Skeletal muscle satellite cell (primary cell): ENCODE measurements around the gene TMEM63A.

Source experiments
- H3K27me3 ChIP-seq: 2 replicates; pipeline ENCODE4 v1.7.0; 2013; ENCODE audit warnings: low read length; ENCODE audit not compliant: control insufficient read depth, insufficient read depth
- H3K36me3 ChIP-seq: 2 replicates; pipeline ENCODE4 v1.7.0; 2013; ENCODE audit warnings: mild to moderate bottlenecking, control low read depth, low read length; ENCODE audit not compliant: insufficient read depth
- H3K4me1 ChIP-seq: 2 replicates; pipeline ENCODE4 v1.7.0; 2013; ENCODE audit warnings: low read length; ENCODE audit not compliant: control insufficient read depth, insufficient read depth
- H3K4me2 ChIP-seq: 2 replicates; pipeline ENCODE4 v1.7.0; 2013; ENCODE audit warnings: mild to moderate bottlenecking, low read length
- H3K4me3 ChIP-seq: 2 replicates; pipeline ENCODE4 v1.7.0; 2013; ENCODE audit warnings: low read length
- H3K9ac ChIP-seq: 2 replicates; pipeline ENCODE4 v1.7.0; 2013; ENCODE audit warnings: mild to moderate bottlenecking, low read depth, low read length, moderate library complexity
- H3K9me3 ChIP-seq: replicated peaks from 2 replicates; pipeline ENCODE4 v1.7.0; 2013; ENCODE audit warnings: mild to moderate bottlenecking, control low read depth, low read length

TMEM63A gene

DNA sequence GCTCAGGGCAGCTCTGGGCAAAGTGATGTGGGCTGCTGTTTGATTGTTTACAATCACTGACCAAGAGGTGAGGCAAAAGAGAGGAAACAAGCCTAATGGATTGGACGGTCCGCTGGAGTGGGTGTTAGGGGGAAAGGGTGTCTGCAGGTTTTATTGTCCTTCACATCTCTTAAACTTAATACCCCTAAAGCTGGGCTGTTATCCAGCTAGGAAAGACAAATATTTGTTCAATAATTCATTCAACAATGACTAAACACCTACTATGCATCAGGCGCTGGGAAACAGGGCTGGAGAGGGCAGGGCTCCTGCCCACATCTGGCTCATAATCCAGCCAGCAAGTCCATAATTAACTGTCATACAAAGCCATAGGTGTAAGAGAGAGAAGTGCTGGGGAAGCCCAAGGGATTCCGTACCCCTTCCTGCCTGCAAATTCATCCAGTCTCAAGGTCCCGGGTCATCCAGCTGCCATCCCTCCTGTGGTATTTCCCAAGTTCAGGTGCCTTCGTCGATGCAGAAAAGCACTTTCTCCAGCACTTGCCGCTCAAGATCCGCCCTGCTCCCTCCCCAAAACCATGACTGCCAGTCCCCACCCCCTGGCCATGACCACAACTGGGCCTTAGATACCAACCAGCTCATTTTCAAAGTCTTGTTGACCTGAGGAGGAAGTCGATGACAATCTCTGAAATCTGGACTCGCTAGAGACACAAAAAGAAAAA, 10.7 kb downstream of the TMEM63A start:
- Histone ChIP-seq H3K9ac (no peak overlapping the region), H3K36me3 (peaks cover 48% of the 10 kb centered on the region)

DNA sequence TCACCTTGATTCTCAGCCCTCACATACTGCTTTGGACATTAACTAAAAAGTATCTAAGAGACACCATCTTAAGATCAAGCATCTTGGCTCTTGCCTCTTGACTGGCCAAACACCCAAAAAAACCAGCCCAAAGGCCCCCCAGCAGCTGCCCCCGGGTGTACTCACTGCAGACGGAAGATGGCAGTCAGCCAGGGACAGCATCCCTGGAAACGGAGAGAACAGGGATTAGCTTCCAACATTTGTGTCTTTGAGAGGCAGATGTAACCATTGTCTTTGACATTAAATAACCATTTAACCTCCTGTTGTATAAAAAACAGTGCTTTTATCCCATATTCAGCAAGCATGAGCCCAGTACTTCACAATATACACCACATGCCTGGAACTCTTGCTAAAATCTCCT, 11.3 kb downstream of the TMEM63A start:
- Histone ChIP-seq H3K9me3 (no peaks in the 10 kb centered on the region), H3K27me3 (no peaks in the 10 kb centered on the region), H3K4me2 (peak overlapping the region; percentile 25), H3K4me1 (peaks cover 26% of the 10 kb centered on the region), H3K9ac (no peak overlapping the region), H3K4me3 (no peak overlapping the region), H3K36me3 (peaks cover 45% of the 10 kb centered on the region)

More for the DNA sequence above, 10.7 kb downstream of the TMEM63A start:
- Histone ChIP-seq H3K4me1 (peaks cover 20% of the 10 kb centered on the region), H3K4me3 (no peak overlapping the region), H3K27me3 (no peaks in the 10 kb centered on the region), H3K9me3 (no peaks in the 10 kb centered on the region), H3K4me2 (peak overlapping the region; percentile 25)

DNA sequence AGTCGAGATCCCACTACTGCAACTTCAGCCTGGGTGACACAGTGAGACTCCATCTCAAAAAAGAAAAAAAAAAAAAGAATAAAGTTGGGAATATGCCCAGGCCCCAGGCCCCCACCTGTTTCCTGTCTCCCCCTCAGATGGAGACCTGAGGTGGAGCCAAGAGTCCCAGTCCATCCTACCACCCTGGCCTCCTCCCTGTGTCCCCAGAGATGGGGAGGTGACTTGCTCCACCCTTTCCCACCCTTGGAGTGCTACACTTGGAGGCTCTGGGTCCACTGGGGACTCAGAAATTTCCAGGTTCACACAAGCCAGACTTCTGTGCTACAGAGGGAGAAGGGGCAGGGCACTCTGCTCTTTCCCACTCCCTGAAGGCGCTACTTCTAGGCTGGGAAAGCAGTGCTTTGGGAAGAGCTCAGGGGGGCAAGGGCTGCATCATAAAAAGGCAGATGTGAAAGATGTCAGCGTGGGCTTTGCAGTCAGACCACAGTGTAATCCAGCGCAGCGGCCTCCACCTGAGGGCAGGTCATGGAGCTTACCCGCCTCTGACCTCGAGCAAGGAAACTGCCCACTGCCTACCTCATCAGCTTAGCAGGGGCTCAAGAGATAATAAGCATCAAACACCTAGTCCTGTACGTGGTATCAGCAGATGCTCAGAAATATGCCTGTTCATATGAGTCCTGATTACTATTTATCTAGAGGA, 13.4 kb downstream of the TMEM63A start:
- Histone ChIP-seq H3K4me2 (no peak overlapping the region), H3K36me3 (peaks cover 43% of the 10 kb centered on the region), H3K4me1 (peaks cover 36% of the 10 kb centered on the region), H3K27me3 (no peaks in the 10 kb centered on the region), H3K9ac (no peak overlapping the region), H3K9me3 (no peaks in the 10 kb centered on the region), H3K4me3 (no peak overlapping the region)

DNA sequence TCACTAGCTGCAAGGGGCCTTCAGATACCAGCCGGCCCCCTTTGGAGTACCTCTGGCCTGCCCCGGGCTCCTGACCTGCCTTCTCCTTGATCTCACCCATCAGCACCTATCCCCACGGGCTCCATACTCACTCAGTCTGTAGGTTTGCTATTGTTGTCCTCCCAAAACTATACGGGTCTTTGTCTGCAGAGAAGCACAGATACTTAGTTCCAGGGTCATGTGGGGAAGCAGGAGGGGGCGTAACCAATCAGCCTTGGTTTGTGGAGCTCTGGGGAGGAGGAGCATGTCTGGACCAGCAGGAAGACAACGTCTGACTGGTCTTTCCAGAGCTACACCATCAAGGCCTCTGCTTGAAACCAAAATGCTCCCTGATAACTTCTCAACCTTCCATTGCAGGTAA, 15.2 kb downstream of the TMEM63A start:
- Histone ChIP-seq H3K9me3 (no peaks in the 10 kb centered on the region), H3K36me3 (peaks cover 47% of the 10 kb centered on the region), H3K27me3 (no peaks in the 10 kb centered on the region), H3K4me1 (peaks cover 36% of the 10 kb centered on the region), H3K4me2 (no peak overlapping the region), H3K4me3 (no peak overlapping the region), H3K9ac (no peak overlapping the region)

DNA sequence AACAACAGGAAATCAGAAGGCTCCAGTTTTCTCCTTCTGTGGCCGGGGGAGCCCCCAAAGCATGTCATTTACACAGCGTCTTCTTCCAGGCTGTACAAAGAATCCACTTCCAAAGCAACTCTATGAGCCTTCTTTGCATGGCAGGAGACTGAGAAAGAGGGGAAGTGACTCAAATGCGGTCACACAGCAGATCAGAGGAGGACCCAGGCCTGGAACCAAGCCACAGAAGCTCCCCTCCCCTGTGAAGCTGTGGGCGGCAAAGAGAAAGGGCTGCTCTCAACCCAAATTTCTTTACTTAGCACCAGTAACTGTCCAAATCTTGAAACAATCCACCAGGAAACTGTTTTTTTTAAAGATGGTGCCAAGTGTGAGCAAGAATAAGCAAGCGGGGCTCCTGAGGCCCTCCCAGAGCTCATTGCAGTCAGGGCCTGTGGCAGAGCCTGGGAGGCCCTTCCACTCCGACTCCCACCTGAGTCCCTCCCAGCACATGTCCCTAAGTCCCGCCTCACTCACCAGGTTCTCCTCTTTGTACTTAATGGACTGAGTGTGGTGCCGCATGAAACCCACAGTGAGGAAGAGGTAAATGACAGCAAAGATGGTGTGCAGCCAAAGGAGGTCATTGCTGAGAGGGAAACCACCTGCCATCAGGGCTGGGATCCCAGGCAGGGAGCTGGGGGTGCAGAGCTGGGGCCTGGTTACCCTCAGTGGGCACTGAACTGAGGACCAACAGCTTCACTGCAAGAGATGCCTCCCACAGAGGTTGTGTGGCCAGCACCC, 15.9 kb downstream of the TMEM63A start:
- H3K9me3 ChIP-seq, result no peaks in the 10 kb centered on the region
- peaks cover 54% of the 10 kb centered on the region for H3K36me3 ChIP-seq
- H3K27me3 ChIP-seq, result no peaks in the 10 kb centered on the region
- no peak overlapping the region for H3K4me3 ChIP-seq
- peak overlapping the region; percentile 17 for H3K4me2 ChIP-seq
- H3K4me1 ChIP-seq, result peaks cover 29% of the 10 kb centered on the region
- no peak overlapping the region for H3K9ac ChIP-seq

DNA sequence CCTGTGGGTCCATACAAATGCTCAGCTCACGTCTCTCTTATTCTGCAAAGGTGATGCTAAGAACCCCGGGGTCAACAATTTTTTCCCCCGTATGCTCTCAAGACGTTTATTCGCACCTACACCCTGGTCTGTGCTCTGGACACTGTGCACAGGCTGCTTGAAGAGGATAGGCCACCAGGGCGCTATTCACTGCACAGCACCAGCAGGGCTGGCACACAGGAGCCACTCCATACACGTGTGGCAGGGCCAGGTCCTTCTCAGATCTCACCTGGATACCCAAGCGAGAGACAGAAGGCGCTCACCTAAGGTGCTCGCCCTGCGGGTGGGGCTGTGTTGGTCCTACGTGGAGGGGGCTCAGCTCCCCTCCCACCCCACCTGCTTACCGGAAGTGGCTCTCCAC, 16.7 kb downstream of the TMEM63A start:
- H3K4me2 ChIP-seq, result peak overlapping the region; percentile 17
- H3K4me3 ChIP-seq, result no peak overlapping the region
- no peaks in the 10 kb centered on the region for H3K27me3 ChIP-seq
- peaks cover 54% of the 10 kb centered on the region for H3K36me3 ChIP-seq
- H3K4me1 ChIP-seq, result peaks cover 22% of the 10 kb centered on the region
- H3K9me3 ChIP-seq, result no peaks in the 10 kb centered on the region
- H3K9ac ChIP-seq, result no peak overlapping the region

DNA sequence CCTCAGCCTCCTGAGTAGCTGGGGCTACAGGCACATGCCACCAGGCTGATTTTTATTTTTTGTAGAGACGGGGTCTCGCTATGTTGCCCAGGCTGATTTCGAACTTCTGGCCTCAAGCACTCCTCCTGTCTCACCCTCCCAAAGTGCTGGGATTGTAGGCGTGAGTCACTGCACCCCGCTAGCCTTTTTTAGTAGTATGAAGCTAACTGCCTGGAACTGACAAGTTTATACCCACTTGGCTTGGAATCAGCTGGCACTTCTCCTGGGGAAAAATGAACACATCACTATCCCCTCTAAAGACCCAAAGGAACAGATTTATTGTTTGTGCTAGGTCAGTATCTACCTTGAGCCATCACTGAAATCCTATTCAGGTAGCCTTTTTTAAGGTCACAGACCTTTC, 19.0 kb downstream of the TMEM63A start:
- Histone ChIP-seq H3K9ac (no peak overlapping the region), H3K27me3 (no peaks in the 10 kb centered on the region), H3K4me2 (no peak overlapping the region), H3K36me3 (peaks cover 65% of the 10 kb centered on the region), H3K4me3 (no peak overlapping the region), H3K4me1 (peaks cover 22% of the 10 kb centered on the region), H3K9me3 (no peaks in the 10 kb centered on the region)

DNA sequence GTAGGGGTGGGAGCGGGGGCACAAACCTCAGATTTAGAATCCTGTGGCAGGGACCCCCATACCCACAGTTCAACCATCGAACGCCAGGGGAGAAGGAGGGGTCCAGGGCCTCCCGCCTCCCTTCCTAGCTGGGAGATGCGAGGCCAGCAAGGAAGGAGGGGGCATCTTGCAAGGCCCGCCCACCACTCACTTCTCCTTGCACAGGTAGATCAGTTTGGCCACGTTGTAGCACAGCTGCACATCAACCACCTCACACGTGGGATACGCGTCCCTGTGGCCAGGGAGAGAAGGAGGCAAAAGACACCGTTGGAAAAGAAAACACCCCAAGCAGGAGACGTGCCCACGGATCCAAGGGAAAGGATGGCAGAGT, 19.6 kb downstream of the TMEM63A start:
- peaks cover 22% of the 10 kb centered on the region for H3K4me1 ChIP-seq

DNA sequence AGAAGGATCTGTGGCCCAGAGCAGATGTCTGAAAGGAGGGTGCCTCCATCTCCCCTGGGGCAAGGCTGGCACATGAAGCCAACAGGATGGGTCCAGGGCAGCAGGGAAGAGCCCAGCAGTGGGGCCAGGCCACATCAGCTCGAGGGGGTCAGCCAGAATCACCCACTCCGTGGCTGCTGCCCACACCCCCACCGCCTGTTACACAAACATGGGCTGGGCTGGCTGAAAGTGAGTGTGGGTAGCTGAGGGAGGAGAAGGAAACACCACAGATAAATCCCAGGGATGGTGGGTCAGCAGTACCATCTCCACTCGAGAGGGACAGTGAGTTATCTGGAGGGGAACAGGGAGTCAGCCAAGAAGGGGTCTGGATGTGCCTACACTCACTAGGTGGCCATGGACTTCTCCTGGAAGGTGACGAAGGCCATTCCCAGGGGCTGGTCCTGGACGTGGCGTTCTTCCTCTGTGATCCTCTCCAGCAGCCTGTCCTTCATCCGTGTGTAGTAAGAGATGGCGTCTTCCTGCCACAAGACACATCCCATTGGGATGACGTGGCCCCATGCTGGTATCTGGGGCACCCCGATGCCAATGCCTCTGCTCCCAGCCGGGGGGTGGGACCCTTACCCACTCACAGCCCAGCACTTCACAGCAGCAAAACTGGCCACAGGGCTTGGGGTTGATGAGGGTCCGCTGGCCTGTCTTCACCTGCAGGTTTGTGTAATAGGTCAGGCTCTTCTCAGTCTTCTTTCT, 20.2 kb downstream of the TMEM63A start:
- Histone ChIP-seq H3K4me3 (no peak overlapping the region), H3K36me3 (peaks cover 64% of the 10 kb centered on the region), H3K4me2 (no peak overlapping the region), H3K4me1 (peaks cover 22% of the 10 kb centered on the region), H3K9ac (no peak overlapping the region), H3K27me3 (no peaks in the 10 kb centered on the region), H3K9me3 (no peaks in the 10 kb centered on the region)

More for the DNA sequence above, 19.6 kb downstream of the TMEM63A start:
- no peak overlapping the region for H3K4me3 ChIP-seq
- no peak overlapping the region for H3K9ac ChIP-seq
- no peaks in the 10 kb centered on the region for H3K9me3 ChIP-seq
- no peak overlapping the region for H3K4me2 ChIP-seq
- H3K36me3 ChIP-seq, result peaks cover 64% of the 10 kb centered on the region
- H3K27me3 ChIP-seq, result no peaks in the 10 kb centered on the region

DNA sequence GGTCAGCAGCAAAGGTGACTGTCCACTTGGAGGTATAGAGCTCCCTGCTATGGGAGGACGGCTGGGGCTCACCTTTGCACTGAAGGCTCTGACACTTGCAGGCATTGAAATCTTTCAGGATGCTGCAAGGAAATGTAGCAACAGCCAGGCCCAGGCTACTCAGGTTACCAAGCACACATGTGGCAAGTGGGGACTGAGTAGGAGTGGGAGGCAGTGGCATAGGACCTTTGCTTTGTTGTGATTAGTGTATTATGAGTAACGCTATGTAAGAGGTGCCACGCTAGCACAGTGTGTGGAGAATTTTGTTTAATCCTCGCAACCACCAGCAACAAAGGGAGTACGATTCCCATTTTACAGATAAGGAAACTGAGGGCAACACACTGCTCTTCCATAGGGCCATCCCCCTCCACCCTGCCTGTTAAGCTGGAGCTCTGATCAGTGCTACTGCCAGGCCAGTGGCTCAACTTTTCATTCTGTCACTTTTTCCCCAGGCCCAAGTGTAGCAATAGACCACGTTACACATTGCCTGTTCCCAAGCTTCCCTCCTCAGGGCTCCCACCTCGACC, 21.2 kb downstream of the TMEM63A start:
- H3K9me3 ChIP-seq, result no peaks in the 10 kb centered on the region
- no peak overlapping the region for H3K9ac ChIP-seq
- peaks cover 14% of the 10 kb centered on the region for H3K4me1 ChIP-seq
- H3K4me3 ChIP-seq, result no peak overlapping the region
- no peaks in the 10 kb centered on the region for H3K27me3 ChIP-seq
- peaks cover 57% of the 10 kb centered on the region for H3K36me3 ChIP-seq
- H3K4me2 ChIP-seq, result no peak overlapping the region

DNA sequence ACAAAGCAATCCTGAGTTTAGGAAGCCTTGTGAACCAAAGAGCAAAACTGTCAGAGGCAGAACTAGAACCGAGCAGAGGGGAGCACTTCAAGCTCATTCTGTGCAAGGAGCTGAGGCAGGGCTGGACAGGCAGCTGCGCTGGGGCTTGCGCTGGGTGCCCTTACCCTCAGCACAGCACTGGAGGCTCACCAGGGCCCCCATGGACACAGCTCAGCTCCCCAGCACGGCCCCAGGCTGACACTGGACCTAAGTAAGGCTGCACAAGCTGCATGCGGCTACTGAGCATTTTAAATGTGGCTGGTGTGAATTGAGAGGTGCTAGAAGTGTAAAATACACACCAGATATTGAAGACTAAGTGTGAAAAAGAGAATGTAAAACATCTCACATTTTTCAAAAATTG, 22.1 kb downstream of the TMEM63A start:
- Histone ChIP-seq H3K9me3 (no peaks in the 10 kb centered on the region), H3K4me3 (no peak overlapping the region), H3K4me1 (peaks cover 9% of the 10 kb centered on the region), H3K36me3 (peaks cover 54% of the 10 kb centered on the region), H3K4me2 (no peak overlapping the region), H3K9ac (no peak overlapping the region), H3K27me3 (no peaks in the 10 kb centered on the region)
